Mucosa of stomach (tissue), 1 donor: ENCODE results near the gene HES3.

ENCODE experiments used
- H3K27me3 ChIP-seq: one replicate; pipeline ENCODE4 v1.7.0; 2013; ENCODE audit warnings: mild to moderate bottlenecking, low read length; ENCODE audit not compliant: control insufficient read depth, insufficient read depth
- H3K36me3 ChIP-seq: one replicate; pipeline ENCODE4 v1.7.0; 2013; ENCODE audit warnings: low read length; ENCODE audit not compliant: control insufficient read depth, insufficient read depth
- H3K4me1 ChIP-seq: one replicate; pipeline ENCODE4 v1.7.0; 2013; ENCODE audit warnings: mild to moderate bottlenecking, low read length; ENCODE audit not compliant: control insufficient read depth, insufficient read depth
- H3K4me3 ChIP-seq: one replicate; pipeline ENCODE4 v1.7.0; 2013; ENCODE audit warnings: low read length
- H3K9ac ChIP-seq: one replicate; pipeline ENCODE4 v1.7.0; 2013; ENCODE audit warnings: mild to moderate bottlenecking, low read length, moderate library complexity
- H3K9me3 ChIP-seq: one replicate; pipeline ENCODE4 v1.7.0; 2013; ENCODE audit warnings: mild to moderate bottlenecking, low read length, moderate library complexity; ENCODE audit not compliant: control insufficient read depth
- donor health status: Pancreatic carcinoma.

Gene HES3

GRCh38 chr1:6272868-6273267 is 28.9 kb downstream of the HES3 start:
- Histone ChIP-seq H3K27me3 (no peaks in the 10 kb centered on the region), H3K4me3 (no peak overlapping the region), H3K4me1 (peaks cover 24% of the 10 kb centered on the region), H3K36me3 (no peaks in the 10 kb centered on the region), H3K9me3 (no peaks in the 10 kb centered on the region), H3K9ac (no peak overlapping the region)

- Histone ChIP-seq H3K4me3 (no peak overlapping the region), H3K36me3 (no peaks in the 10 kb centered on the region), H3K9ac (no peak overlapping the region), H3K9me3 (no peaks in the 10 kb centered on the region), H3K27me3 (no peaks in the 10 kb centered on the region), H3K4me1 (peaks cover 24% of the 10 kb centered on the region)
Observed at GRCh38 chr1:6273380-6273891, 29.5 kb downstream of the HES3 start.

GRCh38 chr1:6274102-6274501 is 30.1 kb downstream of the HES3 start:
- Histone ChIP-seq H3K27me3 (no peaks in the 10 kb centered on the region), H3K36me3 (no peaks in the 10 kb centered on the region), H3K9ac (no peak overlapping the region), H3K4me3 (no peak overlapping the region), H3K4me1 (peaks cover 24% of the 10 kb centered on the region), H3K9me3 (no peaks in the 10 kb centered on the region)

- H3K9me3 ChIP-seq: no peaks in the 10 kb centered on the region
- peaks cover 22% of the 10 kb centered on the region for H3K4me1 ChIP-seq
- no peak overlapping the region for H3K4me3 ChIP-seq
- H3K27me3 ChIP-seq: no peaks in the 10 kb centered on the region
- H3K9ac ChIP-seq: no peak overlapping the region
- no peaks in the 10 kb centered on the region for H3K36me3 ChIP-seq
Observed at GRCh38 chr1:6274622-6275139, 30.7 kb downstream of the HES3 start.

- Histone ChIP-seq H3K9me3 (no peaks in the 10 kb centered on the region), H3K36me3 (no peaks in the 10 kb centered on the region), H3K9ac (no peak overlapping the region), H3K27me3 (no peaks in the 10 kb centered on the region), H3K4me1 (peaks cover 9% of the 10 kb centered on the region), H3K4me3 (no peak overlapping the region)
Observed at GRCh38 chr1:6275826-6276782, 32.1 kb downstream of the HES3 start.

- Histone ChIP-seq H3K4me1 (peaks cover 13% of the 10 kb centered on the region), H3K4me3 (no peak overlapping the region), H3K36me3 (no peaks in the 10 kb centered on the region), H3K9me3 (no peaks in the 10 kb centered on the region), H3K9ac (no peak overlapping the region), H3K27me3 (no peaks in the 10 kb centered on the region)
Observed at GRCh38 chr1:6276811-6277555, 33.0 kb downstream of the HES3 start.

- H3K9ac ChIP-seq: no peak overlapping the region
- peaks cover 16% of the 10 kb centered on the region for H3K4me1 ChIP-seq
- H3K36me3 ChIP-seq: no peaks in the 10 kb centered on the region
- no peak overlapping the region for H3K4me3 ChIP-seq
- H3K9me3 ChIP-seq: no peaks in the 10 kb centered on the region
- H3K27me3 ChIP-seq: no peaks in the 10 kb centered on the region
Observed at GRCh38 chr1:6278263-6278662, 34.3 kb downstream of the HES3 start.

GRCh38 chr1:6279066-6279465 is 35.1 kb downstream of the HES3 start:
- Histone ChIP-seq H3K9ac (no peak overlapping the region), H3K9me3 (no peaks in the 10 kb centered on the region), H3K4me3 (no peak overlapping the region), H3K4me1 (peaks cover 16% of the 10 kb centered on the region), H3K27me3 (no peaks in the 10 kb centered on the region), H3K36me3 (no peaks in the 10 kb centered on the region)

- no peak overlapping the region for H3K9ac ChIP-seq
- H3K9me3 ChIP-seq: no peaks in the 10 kb centered on the region
- H3K4me3 ChIP-seq: no peak overlapping the region
- peaks cover 16% of the 10 kb centered on the region for H3K4me1 ChIP-seq
- no peaks in the 10 kb centered on the region for H3K36me3 ChIP-seq
- no peaks in the 10 kb centered on the region for H3K27me3 ChIP-seq
Observed at GRCh38 chr1:6279613-6280383, 35.8 kb downstream of the HES3 start.

GRCh38 chr1:6280761-6281451 is 36.9 kb downstream of the HES3 start:
- H3K4me1 ChIP-seq: peaks cover 16% of the 10 kb centered on the region
- no peaks in the 10 kb centered on the region for H3K27me3 ChIP-seq
- H3K36me3 ChIP-seq: no peaks in the 10 kb centered on the region
- H3K9me3 ChIP-seq: no peaks in the 10 kb centered on the region
- H3K9ac ChIP-seq: no peak overlapping the region
- no peak overlapping the region for H3K4me3 ChIP-seq
